Measurements from ENCODE around the gene KSR2. TPM values are rescaled to one million over a fixed set of nuclear protein-coding genes. Genes with fewer than 3 reads are reported as not detected.

The KSR2 gene
- total RNA-seq, 1 donor from 2014 or later = 0.25 TPM

DNA sequence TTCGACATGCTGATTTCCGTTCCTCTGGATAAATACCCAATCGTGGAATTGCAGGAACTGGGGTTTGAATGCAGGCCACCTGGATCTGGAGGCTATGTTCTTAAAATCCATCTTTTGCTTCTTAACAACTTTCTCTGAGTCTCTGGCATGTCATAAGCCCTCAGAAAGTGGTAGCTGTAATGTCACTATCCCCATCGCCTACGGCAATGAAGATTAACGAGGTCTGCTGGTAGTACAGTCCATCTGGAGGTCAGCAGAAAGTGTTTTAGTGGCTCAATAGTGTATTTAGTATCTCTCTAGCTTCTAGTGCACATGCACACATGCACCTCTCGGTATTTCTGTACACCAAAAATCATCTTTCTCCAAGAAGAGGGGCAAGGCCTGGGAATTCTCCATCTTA, 477.1 kb downstream of the KSR2 start:
- TF ChIP-seq POLR2AphosphoS5 (IDR thresholded peaks at IDR 0.05; ENCODE audit: insufficient read depth in 1 of 2, low read depth in 1 of 2) = no peak
- no peak for TF ChIP-seq POLR2A (IDR thresholded peaks at IDR 0.05)
- TF ChIP-seq, protein P1, sequence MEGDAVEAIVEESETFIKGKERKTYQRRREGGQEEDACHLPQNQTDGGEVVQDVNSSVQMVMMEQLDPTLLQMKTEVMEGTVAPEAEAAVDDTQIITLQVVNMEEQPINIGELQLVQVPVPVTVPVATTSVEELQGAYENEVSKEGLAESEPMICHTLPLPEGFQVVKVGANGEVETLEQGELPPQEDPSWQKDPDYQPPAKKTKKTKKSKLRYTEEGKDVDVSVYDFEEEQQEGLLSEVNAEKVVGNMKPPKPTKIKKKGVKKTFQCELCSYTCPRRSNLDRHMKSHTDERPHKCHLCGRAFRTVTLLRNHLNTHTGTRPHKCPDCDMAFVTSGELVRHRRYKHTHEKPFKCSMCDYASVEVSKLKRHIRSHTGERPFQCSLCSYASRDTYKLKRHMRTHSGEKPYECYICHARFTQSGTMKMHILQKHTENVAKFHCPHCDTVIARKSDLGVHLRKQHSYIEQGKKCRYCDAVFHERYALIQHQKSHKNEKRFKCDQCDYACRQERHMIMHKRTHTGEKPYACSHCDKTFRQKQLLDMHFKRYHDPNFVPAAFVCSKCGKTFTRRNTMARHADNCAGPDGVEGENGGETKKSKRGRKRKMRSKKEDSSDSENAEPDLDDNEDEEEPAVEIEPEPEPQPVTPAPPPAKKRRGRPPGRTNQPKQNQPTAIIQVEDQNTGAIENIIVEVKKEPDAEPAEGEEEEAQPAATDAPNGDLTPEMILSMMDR (IDR thresholded peaks at IDR 0.05) = no peak
- DNase-seq (ENCODE audit: extremely low spot score in 2 of 2) = no peak
- intact Hi-C loops (cut with DNase I) = no loop called here
- Histone ChIP-seq H3K9me3 (no peaks in the 10 kb centered on the region), H3K36me3 (no peaks in the 10 kb centered on the region), H3K4me1 (no peaks in the 10 kb centered on the region), H3K4me3 (no peak overlapping the region), H3K27ac (no peak overlapping the region), H3K27me3 (no peaks in the 10 kb centered on the region)

DNA sequence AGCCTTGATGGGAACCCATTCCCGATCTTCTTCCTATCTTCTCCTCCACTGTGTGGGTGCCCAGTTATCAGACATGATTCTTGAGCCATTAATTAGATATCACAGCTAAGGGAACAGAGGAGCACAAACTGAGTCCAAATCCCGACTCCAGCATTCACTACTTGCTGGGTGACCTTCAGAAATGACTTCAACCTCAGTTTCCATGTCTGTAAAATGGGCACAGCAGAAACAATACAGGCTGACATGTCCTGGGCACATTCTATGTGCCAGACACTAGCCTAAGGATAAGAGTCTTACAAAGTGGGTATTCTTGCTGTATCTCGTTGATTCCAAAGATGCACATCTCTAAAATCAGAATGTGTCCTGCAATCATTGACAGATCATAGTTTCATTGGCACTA, 478.7 kb downstream of the KSR2 start:
- H3K27ac ChIP-seq = no peak overlapping the region
- intact Hi-C loops (cut with DNase I) = no loop called here

DNA sequence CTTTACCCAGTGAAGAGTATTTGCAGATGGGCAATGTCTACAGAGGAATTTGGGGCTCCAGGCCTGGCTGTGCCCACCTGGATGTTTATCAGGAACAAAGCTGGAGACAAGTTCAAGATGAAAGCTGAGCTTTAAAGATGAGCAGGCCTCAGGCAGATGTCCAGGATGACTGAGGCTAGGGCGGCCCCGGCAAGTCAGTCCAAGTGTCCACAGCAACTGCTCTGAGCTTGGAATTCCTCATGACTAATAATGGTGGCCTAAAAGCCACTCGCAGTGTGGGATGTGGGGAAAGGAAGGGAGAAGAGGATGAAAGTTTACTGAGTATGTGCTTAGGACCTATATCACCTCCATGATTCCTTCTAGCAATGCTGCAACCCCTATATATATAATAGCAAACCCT, 479.1 kb downstream of the KSR2 start:
- Histone ChIP-seq H3K4me3 (no peak overlapping the region), H3K4me1 (no peaks in the 10 kb centered on the region), H3K27me3 (no peaks in the 10 kb centered on the region), H3K36me3 (no peaks in the 10 kb centered on the region), H3K27ac (no peak overlapping the region), H3K9me3 (no peaks in the 10 kb centered on the region)
- no peak for DNase-seq (ENCODE audit: extremely low spot score in 2 of 2)
- intact Hi-C loops (cut with DNase I) = no loop called here
- no peak for TF ChIP-seq POLR2AphosphoS5 (IDR thresholded peaks at IDR 0.05; ENCODE audit: insufficient read depth in 1 of 2, low read depth in 1 of 2)
- TF ChIP-seq POLR2A (IDR thresholded peaks at IDR 0.05) = no peak
- TF ChIP-seq, protein P1 (IDR thresholded peaks at IDR 0.05) = no peak

More for the DNA sequence above, 478.7 kb downstream of the KSR2 start:
- DNase-seq (ENCODE audit: extremely low spot score in 2 of 2) = no peak
- no peaks in the 10 kb centered on the region for H3K4me1 ChIP-seq
- H3K9me3 ChIP-seq = no peaks in the 10 kb centered on the region
- H3K36me3 ChIP-seq = no peaks in the 10 kb centered on the region
- no peaks in the 10 kb centered on the region for H3K27me3 ChIP-seq
- no peak overlapping the region for H3K4me3 ChIP-seq
- TF ChIP-seq, protein P1 (IDR thresholded peaks at IDR 0.05) = no peak
- TF ChIP-seq POLR2A (IDR thresholded peaks at IDR 0.05) (no peak), POLR2AphosphoS5 (IDR thresholded peaks at IDR 0.05; ENCODE audit: insufficient read depth in 1 of 2, low read depth in 1 of 2) (no peak)

DNA sequence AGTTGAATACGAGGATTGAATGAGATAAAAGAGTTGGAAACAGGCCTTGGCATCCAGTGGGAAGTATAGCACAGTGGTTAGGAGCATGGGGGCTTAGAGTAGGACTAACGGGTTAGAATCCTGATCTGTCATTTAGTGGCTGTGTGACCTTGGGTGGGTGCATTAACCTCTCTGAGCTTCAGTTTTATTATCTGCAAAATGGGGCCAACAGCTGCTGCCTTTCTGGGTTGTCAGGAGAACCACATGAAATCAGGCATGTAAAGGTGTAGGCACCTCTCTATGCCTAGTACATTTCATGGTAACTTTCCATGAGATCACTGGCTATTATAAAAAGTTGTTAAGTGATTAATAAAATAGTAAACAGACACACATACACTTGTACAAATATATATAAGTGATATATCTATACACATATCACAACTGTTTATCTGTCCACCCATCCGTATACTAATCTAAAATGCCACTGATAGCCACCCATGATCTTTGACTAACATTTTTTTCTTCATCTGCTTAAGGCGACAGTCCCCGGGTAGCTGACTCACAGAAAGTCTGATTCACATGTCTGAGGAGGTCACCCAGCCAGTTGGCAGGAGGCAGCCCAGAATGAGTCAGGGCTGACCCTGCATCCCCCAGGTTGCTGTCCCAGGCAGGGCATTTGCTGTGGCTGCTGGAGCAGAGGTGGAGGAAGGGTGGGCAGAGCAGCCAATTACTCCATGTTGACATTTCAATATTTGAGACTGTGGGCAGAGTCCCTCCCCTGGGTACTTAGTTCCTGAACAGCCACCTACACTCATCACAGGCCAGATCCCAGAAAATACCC, 481.7 kb downstream of the KSR2 start:
- Histone ChIP-seq H3K4me3 (no peak overlapping the region), H3K9me3 (no peaks in the 10 kb centered on the region), H3K27me3 (no peaks in the 10 kb centered on the region), H3K27ac (no peak overlapping the region), H3K4me1 (no peaks in the 10 kb centered on the region), H3K36me3 (no peaks in the 10 kb centered on the region)
- TF ChIP-seq POLR2AphosphoS5 (IDR thresholded peaks at IDR 0.05; ENCODE audit: insufficient read depth in 1 of 2, low read depth in 1 of 2) (no peak), POLR2A (IDR thresholded peaks at IDR 0.05) (no peak)
- TF ChIP-seq, protein P1 (IDR thresholded peaks at IDR 0.05) = no peak
- intact Hi-C loops (cut with DNase I) = no loop called here
- no peak for DNase-seq (ENCODE audit: extremely low spot score in 2 of 2)
